H1 (cell line): ENCODE measurements around the gene CTDP1. TPM values are rescaled to one million over a fixed set of nuclear protein-coding genes. Genes with fewer than 3 reads are reported as not detected.

ENCODE experiments used
- CTCF ChIA-PET: fragments of 300-600 bp; sonication (Branson Sonifier 250); formaldehyde crosslinking; loops from one replicate; lab custom pipeline; 2021; ENCODE audit not compliant: partially characterized antibody; lab: Charles Lee
- POLR2A ChIA-PET: fragments of 300-600 bp; sonication (Branson Sonifier 250); formaldehyde crosslinking; loops from one replicate; lab custom pipeline; 2021; ENCODE audit warnings: inconsistent platforms; ENCODE audit not compliant: partially characterized antibody; lab: Charles Lee
- DNase-seq, 2 experiments: peaks; one replicate each; pipeline versions ENCODE4 v3.0.0 to v3.0.0-alpha.2; 2010 to 2022; ENCODE audit warnings: low spot score in 2 of 2, low read depth in 1 of 2, mixed read lengths in 1 of 2
- FAIRE-seq: peaks from 2 replicates; lab custom pipeline; 2011; peaks lifted over from hg19 to GRCh38; lab: Jason Lieb, UNC
- H2AFZ ChIP-seq: 2 replicates; pipeline ENCODE4 v1.8.1; 2012; ENCODE audit warnings: low read length, inconsistent platforms
- H2AK5ac ChIP-seq: 2 replicates; pipeline ENCODE4 v1.6.1; 2013; ENCODE audit warnings: low read depth, low read length
- H2BK120ac ChIP-seq: replicated peaks from 2 replicates; pipeline ENCODE3; 2013; ENCODE audit warnings: low read depth, low read length, inconsistent platforms
- H2BK12ac ChIP-seq: 2 replicates; pipeline ENCODE4 v1.6.1; 2013; ENCODE audit warnings: low read depth, low read length
- H2BK15ac ChIP-seq: 2 replicates; pipeline ENCODE4 v1.6.1; 2013; ENCODE audit warnings: low read length
- H2BK20ac ChIP-seq: 2 replicates; pipeline ENCODE4 v1.6.1; 2013; ENCODE audit warnings: low read length
- H2BK5ac ChIP-seq: 2 replicates; pipeline ENCODE4 v1.6.1; 2013; ENCODE audit warnings: low read depth, low read length
- H3K14ac ChIP-seq: 2 replicates; pipeline ENCODE4 v1.6.1; 2013; ENCODE audit warnings: inconsistent platforms; ENCODE audit not compliant: insufficient read length
- H3K18ac ChIP-seq: 2 replicates; pipeline ENCODE4 v1.6.1; 2013; ENCODE audit warnings: low read length; ENCODE audit errors: extremely low read depth
- H3K23ac ChIP-seq: 2 replicates; pipeline ENCODE4 v1.6.1; 2013; ENCODE audit warnings: inconsistent platforms; ENCODE audit not compliant: insufficient read length
- H3K23me2 ChIP-seq: 2 replicates; pipeline ENCODE4 v1.6.1; 2013; ENCODE audit warnings: low read depth, low read length
- H3K27ac ChIP-seq: 2 replicates; pipeline ENCODE4 v1.6.1; 2011; ENCODE audit warnings: low read depth, low read length, inconsistent platforms
- H3K27me3 ChIP-seq, 4 experiments: replicated peaks in 1 of 4; 1 replicate in 1 of 4; 2 replicates in 3 of 4; pipeline versions ENCODE4 v1.6.1 to v1.8.1; 2011 to 2013; ENCODE audit warnings: low read length in 3 of 4, mild to moderate bottlenecking in 3 of 4, inconsistent platforms in 2 of 4, mixed read lengths in 2 of 4, moderate library complexity in 1 of 4; ENCODE audit not compliant: control insufficient read depth in 3 of 4, insufficient read depth in 3 of 4; ENCODE audit errors: extremely low read depth in 1 of 4
- H3K36me3 ChIP-seq, 4 experiments: 2 replicates each; pipeline versions ENCODE4 v1.6.1 to v1.8.1; 2011 to 2013; ENCODE audit warnings: mild to moderate bottlenecking in 4 of 4, low read length in 3 of 4, moderate library complexity in 2 of 4, control low read depth in 1 of 4, inconsistent platforms in 1 of 4; ENCODE audit not compliant: insufficient read depth in 4 of 4, control insufficient read depth in 2 of 4
- H3K4ac ChIP-seq: replicated peaks from 2 replicates; pipeline ENCODE3; 2013; ENCODE audit warnings: low read length, low read depth, mixed read lengths, inconsistent platforms; ENCODE audit not compliant: insufficient read length
- H3K4me1 ChIP-seq, 4 experiments: replicated peaks in 1 of 4; 1 replicate in 1 of 4; 2 replicates in 3 of 4; pipeline versions ENCODE4 v1.6.1 to v1.8.1; 2011 to 2013; ENCODE audit warnings: low read length in 3 of 4, inconsistent platforms in 2 of 4, mixed read lengths in 1 of 4; ENCODE audit not compliant: insufficient read depth in 4 of 4, control insufficient read depth in 3 of 4
- H3K4me2 ChIP-seq, 2 experiments: 2 replicates each; pipeline versions ENCODE4 v1.6.1 to v1.8.1; 2011 to 2013; ENCODE audit warnings: low read depth in 2 of 2, low read length in 2 of 2, control low read depth in 1 of 2, inconsistent platforms in 1 of 2, mild to moderate bottlenecking in 1 of 2; ENCODE audit not compliant: insufficient read depth in 1 of 2
- H3K4me3 ChIP-seq, 4 experiments: fragments of 200-600, 300-600 bp in 1 of 4; sonication (generic), shearing (Covaris generic), sonication (Bioruptor Twin) in 1 of 4; 2 replicates each; pipeline versions ENCODE4 v1.5.1 to v1.8.1; 2011 to 2016; ENCODE audit warnings: low read length in 4 of 4, low read depth in 3 of 4, control low read depth in 2 of 4, inconsistent platforms in 2 of 4, mild to moderate bottlenecking in 2 of 4, mixed read lengths in 1 of 4, moderate library complexity in 1 of 4; ENCODE audit not compliant: insufficient read depth in 2 of 4; ENCODE audit errors: extremely low read depth in 1 of 4
- H3K56ac ChIP-seq: replicated peaks from 2 replicates; pipeline ENCODE3; 2013; ENCODE audit warnings: low read depth, mild to moderate bottlenecking, mixed read lengths, low read length, inconsistent platforms; ENCODE audit not compliant: insufficient read length
- H3K79me1 ChIP-seq: 2 replicates; pipeline ENCODE4 v1.6.1; 2013; ENCODE audit warnings: low read depth, low read length, control low read depth
- H3K79me2 ChIP-seq, 2 experiments: 2 replicates each; pipeline versions ENCODE4 v1.6.1 to v1.8.1; 2012 to 2013; ENCODE audit warnings: low read length in 2 of 2, mild to moderate bottlenecking in 2 of 2, inconsistent platforms in 1 of 2; ENCODE audit not compliant: insufficient read depth in 2 of 2, control insufficient read depth in 1 of 2
- H3K9ac ChIP-seq, 4 experiments: replicated peaks in 1 of 4; 1 replicate in 1 of 4; 2 replicates in 3 of 4; pipeline versions ENCODE4 v1.6.1 to v1.8.1; 2011 to 2013; ENCODE audit warnings: low read depth in 3 of 4, low read length in 3 of 4, control low read depth in 2 of 4, mild to moderate bottlenecking in 2 of 4, moderate library complexity in 2 of 4, inconsistent platforms in 1 of 4; ENCODE audit errors: extremely low read depth in 1 of 4
- H3K9me3 ChIP-seq, 2 experiments: 2 replicates each; pipeline versions ENCODE4 v1.6.1 to v1.8.1; 2012 to 2013; ENCODE audit warnings: mild to moderate bottlenecking in 2 of 2, moderate library complexity in 2 of 2, control low read depth in 1 of 2, inconsistent platforms in 1 of 2, low read depth in 1 of 2, low read length in 1 of 2, mixed read lengths in 1 of 2; ENCODE audit not compliant: insufficient read depth in 2 of 2
- H4K20me1 ChIP-seq, 2 experiments: replicated peaks in 1 of 2; 2 replicates each; pipeline versions ENCODE3 to v1.8.1; 2011 to 2013; ENCODE audit warnings: inconsistent platforms in 2 of 2, low read length in 2 of 2, mild to moderate bottlenecking in 1 of 2; ENCODE audit not compliant: insufficient read depth in 2 of 2, control insufficient read depth in 1 of 2
- H4K5ac ChIP-seq: 2 replicates; pipeline ENCODE4 v1.6.1; 2013; ENCODE audit warnings: low read length, low read depth, mixed read lengths, inconsistent platforms; ENCODE audit not compliant: insufficient read length
- H4K8ac ChIP-seq: 2 replicates; pipeline ENCODE4 v1.8.0; 2013; ENCODE audit warnings: mild to moderate bottlenecking, moderate library complexity, low read length, inconsistent platforms; ENCODE audit not compliant: insufficient read depth; ENCODE audit errors: extremely low read depth
- H4K91ac ChIP-seq: replicated peaks from 2 replicates; pipeline ENCODE3; 2013; ENCODE audit warnings: low read length, mixed read lengths, inconsistent platforms; ENCODE audit not compliant: insufficient read length
- CBX5 ChIP-seq: fragments of 300-800, 300-1000 bp; sonication (generic); IDR thresholded peaks from 2 replicates; pipeline ENCODE4 v1.7.1; 2016; ENCODE audit warnings: antibody characterized with exemption, low read length, low read depth
- HDAC6 ChIP-seq: IDR thresholded peaks from one replicate; pipeline ENCODE4 v1.7.1; 2012; ENCODE audit warnings: low read depth, mild to moderate bottlenecking, inconsistent platforms, low read length, moderate library complexity
- SIX5 ChIP-seq: IDR thresholded peaks from 2 replicates; pipeline ENCODE4 v1.6.1; 2011; ENCODE audit warnings: mild to moderate bottlenecking, low read depth, low read length
- ZNF274 ChIP-seq: IDR thresholded peaks from 2 replicates; pipeline ENCODE4 v1.7.0; 2012; ENCODE audit warnings: low read length, borderline replicate concordance; ENCODE audit errors: extremely low read depth
- WGBS, 2 experiments: shearing (Covaris generic) in 1 of 2; methylation state at CpG; one replicate each; pipeline versions ENCODE4 v1.1.6 to v1.1.7; 2013 to 2015; ENCODE audit warnings: low lambda C conversion rate in 2 of 2, mixed read lengths in 2 of 2, inconsistent platforms in 1 of 2, low coverage in 1 of 2, missing lambda C conversion rate in 1 of 2; ENCODE audit not compliant: insufficient replicate concordance in 2 of 2, insufficient coverage in 1 of 2, insufficient read length in 1 of 2; ENCODE audit errors: extremely low coverage in 1 of 2, missing lambda C conversion rate in 1 of 2; 5-methylcytosine and 5-hydroxymethylcytosine counted together
- polyA plus RNA-seq, 7 experiments: library from polyadenylated mRNA; depleted of rRNA in 3 of 7; stranded (reverse) in 5 of 7; unstranded in 2 of 7; fragments of >200 nt in 5 of 7; fragments of 200-250 nt in 2 of 7; gene quantifications; 1 replicate in 5 of 7; 2 replicates in 1 of 7; 4 replicates in 1 of 7; pipeline versions ENCODE4 v1.2.1 to v1.2.3, GENCODE V29; 2011 to 2013; ENCODE audit warnings: missing spikeins in 2 of 7, mixed read lengths in 2 of 7
- total RNA-seq: library from RNA; stranded (reverse); fragmentation: NEBNext Ultra II Directional; extraction: Animal tissue kit (Norgen Biotek cat#: 25700); gene quantifications from 2 replicates; pipeline ENCODE4 v1.2.1, GENCODE V29; 2021

CTDP1 gene
- total and polyA plus RNA-seq, 2 of the 8 experiments (the other 6 are each of a cell fraction or from before 2014, with no cell fraction given): 16.6 to 37.0 TPM

- H2BK15ac ChIP-seq: no peak overlapping the region
- no peaks in the 10 kb centered on the region for H3K36me3 ChIP-seq
- H4K20me1 ChIP-seq: no peaks in the 10 kb centered on the region
- H2BK120ac ChIP-seq: no peak overlapping the region
- no peak overlapping the region for H3K14ac ChIP-seq
- 88% methylated on average over 8 of the region's 8 CpGs; no CpG with 5 or more reads in 1 of the 2 experiments for WGBS, 2 experiments
- H3K4ac ChIP-seq: no peak overlapping the region
- CTCF ChIA-PET: interaction anchor here (0.6 kb wide), 1 partner anchor 25 kb away, joined by 3 read pairs; no protein-coding TSS in a partner anchor
- H3K79me2 ChIP-seq: no peaks in the 10 kb centered on the region
- H3K27ac ChIP-seq: no peak overlapping the region
- H3K56ac ChIP-seq: no peak overlapping the region
- no peak overlapping the region for H2BK20ac ChIP-seq
- no peak overlapping the region for H3K4me3 ChIP-seq
- H3K9me3 ChIP-seq: no peaks in the 10 kb centered on the region
- H3K23me2 ChIP-seq: 0 out of 2 replicates have a peak, but pooled peaks cover 2% of the 10 kb centered on the region
- DNase-seq (no peak), FAIRE-seq (no peak)
- H3K79me1 ChIP-seq: no peaks in the 10 kb centered on the region
- no peak overlapping the region for H3K18ac ChIP-seq
- H4K8ac ChIP-seq: no peak overlapping the region
- H3K4me2 ChIP-seq: no peak overlapping the region
- no peak overlapping the region for H2AK5ac ChIP-seq
- no peak overlapping the region for H2BK5ac ChIP-seq
- no peak overlapping the region for H3K9ac ChIP-seq
- no peaks in the 10 kb centered on the region for H3K4me1 ChIP-seq
- TF ChIP-seq HDAC6 (no peak), ZNF274 (no peak), CBX5 (no peak), SIX5 (no peak)
- TF ChIP-seq, all 59 proteins: peak for 0
- Histone ChIP-seq H3K27me3 (peaks cover 0 to 4% (median 0%) of the 10 kb centered on the region in 4 experiments; a peak in 2 of 7 replicates), H2AFZ (no peak overlapping the region), H2BK12ac (no peak overlapping the region), H4K5ac (no peak overlapping the region), H4K91ac (no peak overlapping the region), H3K23ac (no peak overlapping the region)
- POLR2A ChIA-PET: no interaction called here
Measured at GRCh38 chr18:79780547-79780946, 100.9 kb downstream of the CTDP1 start.
